HG03139 (cell line): ENCODE results near the gene ZCCHC24.
"Not testable (repeated sequence)": the region's sequence is repeated elsewhere in the genome, so short reads cannot be mapped to it uniquely, and the experiment has no call there.

Source experiments
- ATAC-seq: cut with Tn5 transposase; IDR thresholded peaks from one replicate; pipeline ENCODE4 v1.9.1; 2021; ENCODE audit not compliant: unreplicated experiment

The ZCCHC24 gene

DNA sequence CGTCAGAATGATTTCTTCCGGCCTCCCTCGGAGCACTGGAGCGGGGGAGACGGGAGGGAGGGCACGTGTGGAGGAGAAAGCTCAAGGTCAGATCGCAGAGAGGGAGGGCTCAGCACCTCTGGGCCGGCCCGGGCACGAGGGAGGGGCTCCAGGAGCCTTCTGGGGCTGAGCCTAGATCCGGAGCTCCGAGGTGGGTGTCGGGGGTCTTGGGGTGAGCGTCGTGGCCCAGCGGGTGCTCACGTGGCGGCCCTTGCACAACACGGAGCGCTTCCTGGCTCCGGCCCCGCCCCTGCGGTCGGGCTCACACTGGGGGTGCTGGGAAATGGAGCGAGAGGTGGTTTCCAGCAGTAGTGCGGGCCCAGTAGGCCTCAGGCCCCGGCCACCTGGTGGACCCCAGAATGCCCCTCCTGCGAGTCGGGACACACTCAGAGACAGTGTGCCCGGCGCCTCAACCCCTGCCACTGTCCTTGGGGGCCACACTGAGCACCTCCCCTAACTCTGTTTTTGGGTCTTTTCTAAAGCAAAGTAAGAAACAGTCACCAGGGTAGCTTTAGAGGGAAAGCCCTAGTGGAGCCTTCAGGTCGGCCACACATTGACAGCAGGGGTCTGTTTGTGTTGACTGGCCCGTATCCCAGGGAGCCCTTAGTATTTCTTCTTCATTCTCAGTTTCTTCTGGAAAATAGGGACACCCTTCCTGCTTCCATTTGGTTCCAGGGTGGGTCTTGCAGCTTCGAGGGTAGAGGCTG, 97.4 kb downstream of the ZCCHC24 start:
- ATAC-seq = peak; percentile 66

DNA sequence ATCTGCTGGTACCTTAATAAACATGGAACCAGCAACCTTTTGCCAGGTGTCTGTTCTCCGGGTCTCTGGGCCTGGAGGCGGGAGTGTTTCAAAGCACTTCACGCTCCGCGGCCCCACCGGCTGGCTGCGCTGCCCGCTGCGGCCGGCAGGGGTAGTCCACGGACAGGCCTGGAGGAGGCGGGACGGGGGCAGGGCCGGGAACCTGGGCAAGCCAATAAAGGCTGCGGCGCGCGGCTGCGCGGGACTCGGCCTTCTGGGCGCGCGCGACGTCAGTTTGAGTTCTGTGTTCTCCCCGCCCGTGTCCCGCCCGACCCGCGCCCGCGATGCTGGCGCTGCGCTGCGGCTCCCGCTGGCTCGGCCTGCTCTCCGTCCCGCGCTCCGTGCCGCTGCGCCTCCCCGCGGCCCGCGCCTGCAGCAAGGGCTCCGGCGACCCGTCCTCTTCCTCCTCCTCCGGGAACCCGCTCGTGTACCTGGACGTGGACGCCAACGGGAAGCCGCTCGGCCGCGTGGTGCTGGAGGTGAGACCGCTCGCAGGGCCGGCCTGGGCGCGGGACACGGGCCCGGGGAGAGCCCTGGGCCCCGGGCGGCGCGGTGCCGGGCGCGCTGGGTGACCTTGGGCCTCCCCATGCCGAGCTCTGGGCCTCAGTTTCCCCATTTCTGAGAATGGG, 98.1 kb downstream of the ZCCHC24 start, which contains the start of gene PPIF:
PPIF (plus strand) TSS at position 244 of the 668 bp plus-strand sequence; CDS start at position 324, 80 bp downstream.
- ATAC-seq = peak; percentile 74

DNA sequence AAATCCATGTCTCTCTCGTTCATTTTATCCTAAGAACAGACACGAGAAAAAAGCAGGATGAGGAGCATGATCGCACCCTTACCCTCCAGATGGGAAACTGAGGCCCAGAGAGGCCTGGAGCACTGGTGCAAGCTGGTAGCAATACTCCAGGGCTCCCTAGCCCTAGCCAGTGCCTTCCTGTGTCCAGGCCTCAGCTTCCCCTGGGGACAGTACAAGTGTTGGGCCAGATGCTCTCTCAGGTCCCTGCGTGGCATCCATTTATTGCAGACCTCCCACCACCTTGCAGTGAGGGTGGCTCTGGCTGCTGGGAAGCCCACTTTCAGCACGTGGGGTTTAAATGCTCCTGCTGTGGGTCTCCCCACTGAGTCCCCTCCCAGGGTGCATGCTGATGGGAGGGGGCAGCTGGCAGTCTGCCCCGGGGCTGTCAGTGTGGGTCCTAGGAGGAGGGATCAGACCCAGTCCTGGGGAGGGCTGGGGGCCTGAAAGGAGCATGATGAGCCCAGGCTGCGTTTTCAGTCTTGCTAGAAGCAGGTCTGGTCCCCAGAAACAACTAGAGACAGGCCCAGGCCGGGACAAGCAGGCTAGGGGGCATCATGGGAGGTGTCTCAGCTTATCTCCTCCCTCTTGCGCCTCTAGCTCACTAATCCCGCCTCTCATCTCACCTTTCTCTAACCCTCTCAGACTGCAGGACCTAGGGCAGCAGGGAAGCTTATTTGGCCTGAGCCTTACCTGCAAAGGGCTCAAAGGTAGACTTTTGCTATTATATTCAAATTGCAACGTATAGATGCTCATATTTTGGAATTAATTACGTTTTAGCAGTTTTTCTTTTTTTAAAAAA, 98.8 kb downstream of the ZCCHC24 start:
- ATAC-seq = no peak

DNA sequence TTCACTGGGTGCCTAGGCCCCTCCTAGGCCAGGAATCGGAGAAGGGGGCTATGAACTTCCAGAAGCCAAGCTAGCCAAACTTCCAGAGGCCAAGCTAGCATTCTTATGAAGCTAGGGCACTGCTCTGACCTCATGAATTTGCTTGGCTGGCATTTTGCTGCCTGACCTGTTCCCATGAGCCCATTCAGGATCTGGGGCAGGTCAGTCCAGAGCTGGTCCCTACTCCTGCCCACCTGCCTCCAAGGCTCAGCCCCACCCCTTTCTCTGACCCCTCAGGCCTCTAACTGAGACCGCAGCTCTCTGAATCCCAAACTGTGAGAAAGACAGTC, 99.4 kb downstream of the ZCCHC24 start:
- no peak for ATAC-seq

DNA sequence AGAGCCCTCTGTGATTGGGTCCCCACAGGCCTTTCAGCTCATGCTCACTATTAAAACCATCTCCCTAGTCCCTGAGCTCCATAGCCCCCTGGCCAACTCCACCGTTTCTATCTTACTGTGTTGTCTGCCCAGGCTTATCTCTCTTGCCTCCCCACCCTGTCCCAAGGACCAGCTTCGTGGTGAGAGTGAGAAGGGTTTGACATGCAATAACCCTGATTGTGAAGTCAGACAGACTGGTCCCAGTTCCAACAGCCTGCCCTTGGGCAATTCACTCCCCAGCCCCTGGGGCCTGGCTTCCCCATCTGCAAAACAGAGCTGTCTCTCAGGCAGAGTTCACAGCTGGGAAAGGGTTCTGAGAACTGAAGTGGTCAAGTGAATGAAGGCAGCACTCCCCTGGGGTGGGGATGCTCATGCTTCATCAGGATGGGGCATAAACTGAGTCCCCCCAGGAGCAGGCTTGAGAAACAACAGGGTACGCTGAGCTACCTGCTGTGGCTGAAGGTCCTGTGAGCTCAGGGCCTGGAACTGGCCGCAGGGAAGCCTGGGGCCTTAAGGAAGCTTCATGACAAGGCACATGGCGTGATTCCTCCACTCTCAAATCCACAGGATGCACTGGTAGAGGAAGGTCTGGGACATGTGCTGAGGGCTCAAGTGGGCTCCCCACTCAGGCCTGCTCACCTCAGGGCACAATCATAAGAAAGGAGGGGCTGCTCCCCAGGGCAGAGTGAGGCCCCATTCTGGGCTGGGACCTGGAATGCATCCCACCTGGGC, 100.0 kb downstream of the ZCCHC24 start:
- ATAC-seq = no peak

DNA sequence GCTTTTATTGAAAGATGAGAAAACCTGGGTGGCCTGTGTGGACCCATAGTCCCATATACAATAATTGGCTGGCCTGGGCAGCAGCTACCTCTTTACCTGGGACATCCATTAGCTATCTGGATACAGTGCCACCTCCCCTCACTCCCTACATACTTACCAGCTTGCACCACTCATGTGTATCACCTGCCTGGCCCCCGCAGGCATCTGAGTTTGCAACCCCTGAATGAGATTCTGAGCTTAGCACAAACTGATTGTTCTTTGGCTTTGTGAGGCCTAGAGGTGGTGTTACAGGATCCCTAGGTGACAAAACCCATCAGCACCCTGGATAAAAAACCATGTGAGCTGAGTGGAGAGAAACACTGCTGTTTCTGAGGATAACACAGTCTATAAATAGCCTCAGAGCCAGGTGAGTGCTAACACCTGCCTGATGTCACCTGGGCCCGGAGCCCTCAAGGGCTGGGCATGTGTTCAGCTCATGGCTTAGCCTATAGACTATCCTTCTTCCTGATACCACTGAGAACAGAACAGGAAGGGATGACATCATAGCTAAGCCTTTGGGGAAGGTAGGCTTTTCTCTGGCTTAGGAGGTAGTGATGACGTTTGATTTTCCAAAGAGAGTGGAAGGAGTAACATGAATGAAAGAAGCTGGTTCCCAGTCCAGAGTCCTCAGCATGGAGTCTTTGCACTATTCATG, 100.8 kb downstream of the ZCCHC24 start:
- ATAC-seq = no peak

DNA sequence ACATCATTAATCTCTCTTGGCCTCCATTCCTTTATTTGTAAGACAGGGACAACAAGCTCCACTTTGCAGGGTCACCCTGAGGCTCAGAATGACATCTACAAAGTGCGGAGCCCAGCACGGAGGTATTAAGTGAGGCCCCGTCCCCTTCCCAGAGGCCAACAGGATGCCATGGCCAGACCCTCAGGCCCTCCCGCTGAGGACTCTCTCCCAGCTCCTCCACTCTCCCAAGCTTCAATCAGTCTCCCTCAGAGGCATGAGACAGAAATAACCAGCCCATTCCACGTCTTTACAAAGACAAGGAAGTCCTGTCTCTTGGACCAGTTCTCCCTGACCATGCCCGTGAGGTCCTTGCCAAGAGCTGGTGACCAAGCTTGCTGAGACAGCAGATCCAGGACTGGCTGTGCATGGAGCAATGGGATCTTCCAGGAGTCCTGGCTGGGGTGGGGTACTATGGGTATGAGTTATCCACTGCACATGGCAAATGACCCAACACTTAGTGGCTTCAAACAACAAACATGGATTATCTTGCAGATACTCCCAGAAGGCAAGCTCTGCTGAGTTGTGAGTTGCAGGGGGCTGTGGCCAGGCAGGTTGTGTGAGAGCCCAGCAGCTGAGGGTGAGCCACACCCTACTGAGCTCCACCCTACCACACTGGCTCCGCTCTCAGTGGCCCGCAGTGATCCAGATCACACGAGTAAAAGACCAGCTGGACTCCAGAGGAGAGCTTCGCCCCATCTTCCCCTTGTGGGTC, 102.4 kb downstream of the ZCCHC24 start:
- ATAC-seq = no peak

DNA sequence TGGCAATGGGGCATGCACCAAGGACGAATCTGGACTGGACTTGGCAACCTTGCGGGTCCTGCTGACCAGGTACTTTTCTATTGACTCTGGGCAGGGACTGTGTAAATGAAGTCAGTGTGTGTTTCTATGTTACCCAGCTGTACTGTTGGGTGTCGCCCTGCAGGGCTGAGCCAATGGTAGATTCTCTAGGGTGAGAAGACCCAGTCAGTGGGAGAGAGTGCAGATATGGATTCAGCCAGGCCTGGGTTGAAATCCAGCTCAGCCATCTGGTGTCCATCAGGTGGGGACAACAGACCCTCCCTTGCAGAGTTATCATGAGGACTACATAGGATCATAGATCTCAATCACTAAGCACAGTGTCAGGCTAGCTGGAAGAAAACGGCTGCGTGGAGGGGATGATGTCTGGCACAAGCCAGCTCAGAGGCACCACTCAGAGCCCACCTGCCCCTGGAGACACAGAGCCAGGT, 103.1 kb downstream of the ZCCHC24 start:
- ATAC-seq = no peak

DNA sequence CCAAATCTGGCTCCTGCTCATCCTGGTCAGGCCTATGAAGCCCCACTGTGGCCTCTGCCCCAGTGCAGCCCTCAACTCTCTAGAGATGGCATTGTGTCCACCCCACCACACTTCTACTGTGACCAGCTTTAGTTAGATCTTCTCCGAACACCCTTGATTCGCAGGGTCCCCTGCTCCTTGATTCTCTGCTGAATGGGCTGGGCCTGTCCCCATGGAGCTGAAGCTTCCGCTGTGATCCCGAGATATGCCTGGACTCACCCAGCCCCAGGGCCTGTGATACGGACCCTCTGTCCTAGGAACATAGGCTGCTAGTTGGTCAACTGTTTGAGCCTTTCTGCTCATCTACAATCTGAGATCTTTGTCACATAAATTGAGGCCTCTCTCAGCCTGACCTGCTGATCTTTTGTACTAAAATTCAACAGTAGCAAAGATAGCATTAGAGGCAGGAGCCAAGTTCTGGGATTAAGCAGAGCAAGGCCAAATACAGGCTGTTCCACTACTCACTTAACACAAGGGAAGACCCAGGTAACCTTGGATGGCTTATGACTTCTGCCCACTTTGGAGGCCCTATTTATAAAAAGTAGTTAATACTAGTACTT, 104.7 kb downstream of the ZCCHC24 start:
- no peak for ATAC-seq

DNA sequence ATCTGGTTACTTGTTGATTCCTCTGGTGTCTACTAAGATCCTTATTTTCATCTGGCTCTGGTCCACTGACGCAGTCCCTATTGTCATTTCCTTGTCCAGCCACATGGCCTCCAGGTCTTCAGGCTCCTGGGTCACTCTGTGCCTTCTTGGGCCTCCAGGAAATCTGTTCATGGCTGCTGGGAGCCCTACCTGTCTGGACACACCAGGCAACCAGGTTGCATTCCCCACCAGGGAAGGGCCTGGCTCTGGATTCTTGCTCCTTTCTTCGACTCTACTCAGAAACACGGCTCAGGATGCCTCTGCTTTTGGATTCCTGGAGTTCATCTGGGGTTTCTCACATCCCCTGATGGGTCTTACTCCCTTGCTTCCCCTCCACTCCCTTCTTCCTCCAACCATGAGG, 106.2 kb downstream of the ZCCHC24 start:
- no peak for ATAC-seq

DNA sequence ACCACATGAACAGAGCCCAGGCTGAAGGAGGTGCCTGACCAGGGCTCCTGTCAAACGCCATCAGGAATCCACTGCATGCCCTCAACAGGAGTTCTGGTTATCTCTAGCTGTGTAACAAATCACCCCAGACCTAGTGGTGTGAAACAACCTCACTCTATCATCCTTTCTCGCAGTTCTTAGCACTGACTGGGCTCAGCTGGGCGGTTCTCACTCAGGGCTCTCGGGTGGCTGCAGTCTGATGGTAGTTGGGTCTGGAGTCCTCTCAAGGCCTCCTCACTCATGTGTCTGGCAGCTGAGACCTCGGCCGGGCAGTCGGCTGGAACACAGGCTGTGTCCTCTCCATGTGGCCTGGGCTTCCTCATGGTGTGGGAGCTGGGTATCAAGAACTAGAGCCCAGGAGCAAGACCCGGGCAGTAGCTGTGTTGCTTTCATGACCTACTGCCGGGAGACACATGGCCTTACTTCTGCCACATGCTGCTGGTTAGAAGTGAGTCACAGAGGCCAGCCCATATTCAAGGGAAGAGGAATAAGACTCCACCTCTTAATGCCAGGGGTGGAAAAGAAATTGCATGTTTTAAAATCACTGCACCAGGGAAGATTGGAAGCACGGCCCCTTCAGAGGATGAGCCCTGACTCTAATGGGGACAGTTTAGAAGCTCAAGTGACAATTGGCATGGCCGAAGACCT, 107.5 kb downstream of the ZCCHC24 start:
- ATAC-seq = not testable (repeated sequence)

DNA sequence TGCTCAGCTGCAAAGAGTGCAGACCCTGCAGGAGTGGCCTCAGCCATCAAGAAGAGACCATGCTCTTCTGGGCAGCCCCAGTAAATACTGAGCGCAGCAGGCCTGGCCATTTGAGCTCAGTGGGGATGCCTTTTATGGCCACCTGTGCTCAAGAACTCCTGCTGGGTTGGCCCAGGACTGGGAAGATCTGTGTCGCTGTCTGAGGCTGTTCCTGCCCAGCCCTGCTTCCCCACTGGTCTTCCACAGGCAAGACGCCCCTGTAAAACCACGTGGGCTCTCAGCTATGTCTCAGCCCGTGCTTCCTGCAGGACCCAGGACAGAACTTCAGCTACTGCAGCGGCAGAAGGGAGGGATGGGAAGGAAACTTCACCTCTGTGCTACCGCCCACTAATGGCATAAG, 108.7 kb downstream of the ZCCHC24 start:
- no peak for ATAC-seq

DNA sequence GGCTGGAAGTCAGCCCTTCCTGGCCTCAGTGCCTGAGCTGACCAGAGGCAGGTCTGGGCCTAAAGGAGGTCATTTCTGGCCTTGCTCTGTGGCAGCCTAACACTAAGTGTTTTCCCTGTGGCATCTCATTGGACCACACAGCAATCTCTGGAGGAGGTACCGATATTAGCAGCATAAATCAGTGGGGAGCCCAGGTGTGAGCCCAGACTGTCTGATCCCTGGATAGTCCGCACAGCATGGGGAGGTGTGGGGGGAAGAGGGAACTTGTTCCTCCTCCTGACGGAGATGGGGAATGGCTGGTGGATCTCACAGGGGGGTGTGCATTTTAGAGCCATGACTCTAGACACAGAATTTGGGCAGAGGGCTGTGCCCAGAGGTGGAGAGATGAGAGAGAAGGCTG, 109.1 kb downstream of the ZCCHC24 start:
- no peak for ATAC-seq

DNA sequence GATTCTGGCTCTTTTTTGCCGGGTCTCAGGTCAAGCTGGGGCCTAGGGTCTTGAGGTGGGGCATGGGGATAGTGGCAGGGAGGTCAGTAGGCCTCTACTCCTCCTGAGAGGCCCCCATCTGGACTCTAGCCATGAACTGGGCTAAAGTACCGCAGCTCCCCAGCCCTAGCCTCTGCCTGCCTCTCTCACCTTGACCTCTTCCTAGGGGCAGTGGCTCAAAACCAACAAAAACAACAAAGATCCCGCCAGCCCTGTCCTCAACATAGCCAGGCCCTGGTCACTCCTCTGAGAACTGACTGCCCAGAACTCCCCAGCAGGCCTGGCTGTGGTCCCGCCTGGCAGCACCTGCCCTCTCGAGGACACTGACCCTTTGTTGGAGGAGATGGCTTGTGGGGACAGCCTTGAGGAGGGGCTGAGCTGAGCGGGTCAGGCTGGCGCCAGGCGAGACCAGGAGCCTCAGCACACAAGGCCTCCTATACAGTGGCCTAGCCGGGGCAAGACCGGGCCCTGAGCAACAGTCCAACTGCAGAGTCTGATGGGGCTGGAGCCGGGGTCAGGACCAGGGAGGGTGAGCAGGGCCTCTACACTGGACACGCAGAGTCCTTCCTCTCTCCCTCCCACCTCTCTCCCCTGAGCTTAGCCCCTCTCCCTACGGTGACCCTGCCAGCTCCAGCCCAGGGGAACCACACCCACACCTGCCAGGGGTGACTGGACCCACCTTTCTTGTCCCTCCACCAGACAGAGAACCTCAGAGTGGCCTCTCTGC, 109.8 kb downstream of the ZCCHC24 start:
- no peak for ATAC-seq

DNA sequence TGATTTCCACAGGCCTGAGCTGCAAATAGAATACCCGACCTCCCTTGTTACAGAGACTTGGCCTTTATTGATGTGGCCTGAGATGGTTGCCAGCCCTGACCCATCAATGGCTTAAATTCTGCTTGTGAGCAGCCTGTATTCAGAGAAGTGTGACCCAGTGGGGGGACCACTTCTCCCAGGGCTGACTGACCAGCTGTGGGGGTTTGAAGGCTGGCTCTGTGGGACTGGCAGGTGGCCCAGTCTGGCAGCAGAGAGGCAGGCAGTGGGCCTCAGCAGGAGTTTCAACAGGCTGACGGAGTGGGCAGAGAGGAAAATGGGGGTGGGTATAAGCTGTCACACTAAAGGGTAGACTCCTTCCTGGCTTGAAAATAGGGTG, 110.3 kb downstream of the ZCCHC24 start:
- ATAC-seq = no peak

DNA sequence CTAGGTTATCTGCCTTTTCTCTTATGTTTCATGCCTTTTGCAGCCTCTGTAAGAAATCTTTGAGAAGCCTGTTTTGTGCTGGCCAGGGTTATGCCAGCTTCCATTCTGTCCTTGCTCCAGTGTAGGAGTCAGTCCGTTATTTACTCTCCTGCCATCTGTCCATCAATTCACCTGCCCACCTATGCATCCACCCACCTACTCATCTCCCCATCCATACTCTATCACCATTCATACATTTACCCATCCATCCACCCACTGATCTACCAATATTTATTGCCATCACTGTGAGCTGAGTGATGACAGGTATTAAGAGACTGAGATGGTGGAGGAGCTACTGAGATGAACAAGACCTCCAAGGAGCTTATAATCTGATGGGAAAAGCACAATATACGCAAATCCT, 110.9 kb downstream of the ZCCHC24 start:
- no peak for ATAC-seq

DNA sequence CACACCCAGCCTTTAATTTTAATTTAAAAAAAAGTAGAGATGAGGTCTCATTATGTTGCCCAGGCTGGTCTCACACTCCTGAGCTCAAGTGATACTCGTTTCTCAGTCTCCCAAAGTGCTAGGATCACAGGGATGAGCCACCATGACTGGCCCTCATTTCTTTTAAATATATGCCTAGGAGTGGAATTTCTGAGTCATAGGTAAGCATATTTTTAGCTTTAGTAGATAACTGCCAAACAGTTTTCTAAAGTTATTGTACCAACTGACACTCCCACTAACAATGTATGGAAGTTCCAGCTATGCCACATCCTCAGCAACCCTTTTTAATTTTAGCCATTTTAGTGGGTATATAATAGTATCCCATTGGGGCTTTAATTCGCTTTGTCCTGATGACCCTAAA, 111.9 kb downstream of the ZCCHC24 start:
- no peak for ATAC-seq
